ENCODE measurements around the gene APCDD1L.

APCDD1L gene

DNA sequence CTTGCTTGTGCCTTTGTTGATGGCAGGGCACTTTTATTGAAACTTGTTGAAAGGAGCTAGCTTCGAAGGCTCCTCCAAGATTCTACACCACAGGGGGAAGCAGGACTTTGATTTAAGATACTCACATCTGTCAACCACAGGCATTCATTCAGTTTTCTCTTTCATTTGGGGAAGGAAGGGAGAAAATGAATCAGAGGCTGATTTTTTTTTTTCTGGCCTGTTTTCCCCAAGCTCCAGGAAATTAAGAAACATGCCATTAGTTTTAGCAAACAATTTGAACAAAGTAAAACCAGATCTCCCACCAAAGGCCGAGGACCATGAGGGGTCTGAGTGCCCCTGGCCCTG, 8.7 kb upstream of the APCDD1L start:
- no peak for DNase-seq (ENCODE audit: low spot score)
- in situ Hi-C loops (cut with MboI; ENCODE audit: low pct_unique_long_range_greater_than_20kb, low sequenced_read_pairs, unreplicated experiment): no loop called here
- TF ChIP-seq, protein P1, sequence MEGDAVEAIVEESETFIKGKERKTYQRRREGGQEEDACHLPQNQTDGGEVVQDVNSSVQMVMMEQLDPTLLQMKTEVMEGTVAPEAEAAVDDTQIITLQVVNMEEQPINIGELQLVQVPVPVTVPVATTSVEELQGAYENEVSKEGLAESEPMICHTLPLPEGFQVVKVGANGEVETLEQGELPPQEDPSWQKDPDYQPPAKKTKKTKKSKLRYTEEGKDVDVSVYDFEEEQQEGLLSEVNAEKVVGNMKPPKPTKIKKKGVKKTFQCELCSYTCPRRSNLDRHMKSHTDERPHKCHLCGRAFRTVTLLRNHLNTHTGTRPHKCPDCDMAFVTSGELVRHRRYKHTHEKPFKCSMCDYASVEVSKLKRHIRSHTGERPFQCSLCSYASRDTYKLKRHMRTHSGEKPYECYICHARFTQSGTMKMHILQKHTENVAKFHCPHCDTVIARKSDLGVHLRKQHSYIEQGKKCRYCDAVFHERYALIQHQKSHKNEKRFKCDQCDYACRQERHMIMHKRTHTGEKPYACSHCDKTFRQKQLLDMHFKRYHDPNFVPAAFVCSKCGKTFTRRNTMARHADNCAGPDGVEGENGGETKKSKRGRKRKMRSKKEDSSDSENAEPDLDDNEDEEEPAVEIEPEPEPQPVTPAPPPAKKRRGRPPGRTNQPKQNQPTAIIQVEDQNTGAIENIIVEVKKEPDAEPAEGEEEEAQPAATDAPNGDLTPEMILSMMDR (IDR thresholded peaks at IDR 0.05; ENCODE audit: extremely low read depth, insufficient read depth, missing control alignments): no peak

DNA sequence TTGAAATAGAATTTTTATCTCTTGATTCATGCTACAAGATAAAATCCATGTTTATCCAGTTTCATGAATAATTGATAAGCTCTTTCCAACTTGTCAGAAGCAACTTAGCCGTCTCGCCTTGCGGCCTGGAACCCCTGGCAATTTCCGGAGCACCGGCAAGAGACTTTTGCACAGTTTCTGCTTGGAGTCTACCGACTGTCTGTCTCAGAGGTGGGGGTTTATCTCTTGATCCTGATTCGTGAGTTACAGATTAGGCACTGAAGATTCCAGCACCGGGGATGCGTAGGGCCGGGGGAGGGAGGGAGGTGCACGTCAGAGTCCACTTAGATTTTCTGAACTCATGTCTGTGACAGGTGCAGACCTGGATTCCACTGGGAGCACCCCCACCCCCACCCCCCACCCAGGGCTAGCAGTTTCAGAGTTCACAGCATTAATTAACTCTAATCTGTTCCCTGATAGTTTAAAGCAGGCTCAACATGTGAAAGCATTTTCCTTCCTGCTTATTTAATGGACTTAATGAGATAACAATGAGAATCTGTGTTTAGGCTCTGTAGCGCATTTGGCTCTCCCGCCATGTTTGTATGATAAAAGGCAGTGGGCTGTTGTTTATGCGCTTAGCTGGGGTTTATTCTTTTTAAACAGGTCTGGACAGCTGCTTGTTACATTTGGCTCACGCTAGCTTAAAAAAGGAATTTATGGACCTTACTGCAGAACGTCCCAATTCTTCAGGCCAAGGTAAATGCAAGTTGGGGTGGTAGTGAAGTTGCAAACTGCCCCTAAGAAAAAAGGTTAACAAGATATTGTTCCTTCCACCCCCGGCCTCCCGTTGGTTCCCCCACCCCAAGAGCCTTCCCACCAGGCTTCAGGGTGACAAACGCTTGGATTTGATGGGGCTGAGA, 8.1 kb upstream of the APCDD1L start:
- in situ Hi-C loops (cut with MboI; ENCODE audit: low pct_unique_long_range_greater_than_20kb, low sequenced_read_pairs, unreplicated experiment): no loop called here
- TF ChIP-seq, protein P1 (IDR thresholded peaks at IDR 0.05; ENCODE audit: extremely low read depth, insufficient read depth, missing control alignments): no peak
- DNase-seq (ENCODE audit: low spot score): no peak

DNA sequence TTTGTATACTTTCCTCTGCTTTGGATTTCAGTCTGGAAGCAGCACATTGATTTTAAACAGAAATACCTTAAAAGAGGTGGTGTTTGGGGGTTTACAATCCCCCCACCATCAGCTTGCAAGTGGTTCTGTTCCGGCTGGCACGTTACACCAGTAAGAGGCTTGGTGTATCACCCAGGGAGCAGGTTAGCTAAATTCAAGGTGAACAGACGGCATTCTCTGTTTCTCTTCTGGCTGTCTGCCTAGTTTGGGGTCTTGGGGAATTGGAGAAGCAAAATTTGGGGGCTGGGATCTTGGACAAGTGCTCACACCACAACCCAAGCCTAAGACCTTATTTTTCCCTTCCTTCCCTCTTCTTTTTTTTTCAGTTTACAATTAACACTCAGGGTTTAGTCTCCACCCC, 7.5 kb upstream of the APCDD1L start:
- TF ChIP-seq, protein P1 (IDR thresholded peaks at IDR 0.05; ENCODE audit: extremely low read depth, insufficient read depth, missing control alignments): no peak

DNA sequence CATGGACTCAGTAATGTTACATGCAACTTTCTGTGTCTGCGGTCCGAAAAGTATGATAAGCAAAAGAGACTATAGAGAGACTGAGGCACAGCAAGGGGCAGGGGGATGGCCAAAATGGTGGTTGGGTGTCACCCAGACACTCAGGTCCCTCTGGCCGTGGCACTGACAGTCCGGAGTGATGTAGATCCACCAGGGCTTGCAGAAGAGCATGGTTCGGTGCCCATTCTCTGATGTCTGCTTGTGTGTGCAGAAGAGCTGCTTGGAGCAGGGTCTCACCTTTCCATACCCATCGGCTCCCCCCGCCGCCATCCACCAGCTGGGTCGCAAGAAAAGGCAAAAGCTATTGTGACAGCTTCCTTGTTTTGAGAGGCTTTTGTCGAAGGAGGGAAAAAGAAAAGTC, 6.6 kb upstream of the APCDD1L start:
- TF ChIP-seq, protein P1 (IDR thresholded peaks at IDR 0.05; ENCODE audit: extremely low read depth, insufficient read depth, missing control alignments): no peak
- no peak for DNase-seq (ENCODE audit: low spot score)
- in situ Hi-C loops (cut with MboI; ENCODE audit: low pct_unique_long_range_greater_than_20kb, low sequenced_read_pairs, unreplicated experiment): no loop called here

More for the DNA sequence above, 7.5 kb upstream of the APCDD1L start:
- in situ Hi-C loops (cut with MboI; ENCODE audit: low pct_unique_long_range_greater_than_20kb, low sequenced_read_pairs, unreplicated experiment): no loop called here
- DNase-seq (ENCODE audit: low spot score): no peak

DNA sequence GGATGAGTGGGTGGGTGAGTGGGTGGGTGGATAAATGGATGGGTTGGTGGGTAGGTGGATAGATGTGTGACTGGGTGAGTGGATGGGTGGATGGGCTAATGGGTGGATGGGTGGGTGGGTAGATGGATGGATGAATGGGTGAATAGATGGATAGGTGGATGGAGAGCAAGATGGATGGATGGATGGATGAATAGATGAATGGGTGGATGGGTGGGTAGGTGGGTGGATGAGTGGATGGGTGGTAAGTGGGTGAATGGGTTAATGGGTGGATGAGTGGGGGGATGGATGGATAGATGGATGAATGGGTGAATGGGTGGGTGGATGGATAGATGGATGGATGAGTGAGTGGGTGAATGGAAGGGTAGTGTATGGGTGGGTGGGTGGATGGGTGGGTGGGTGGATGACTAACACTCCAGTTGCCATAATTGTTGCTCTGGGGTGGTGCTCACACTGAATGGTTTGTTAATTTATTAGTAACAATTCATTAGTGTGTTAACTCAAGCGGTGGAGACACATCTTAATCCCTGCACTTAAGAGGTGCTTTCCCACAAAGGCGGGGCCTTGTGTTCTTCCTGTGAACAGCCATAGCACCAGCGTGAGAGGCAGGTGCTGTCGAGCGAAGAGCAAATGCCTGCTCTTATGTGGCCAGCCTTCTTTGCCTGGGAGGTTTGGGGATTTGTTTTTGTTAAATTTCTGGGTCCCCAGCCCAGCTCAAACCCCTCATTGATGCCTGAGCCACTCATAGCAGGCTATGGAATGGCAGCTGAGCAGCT, 4.9 kb upstream of the APCDD1L start:
- DNase-seq (ENCODE audit: low spot score): no peak
- in situ Hi-C loops (cut with MboI; ENCODE audit: low pct_unique_long_range_greater_than_20kb, low sequenced_read_pairs, unreplicated experiment): no loop called here
- TF ChIP-seq, protein P1 (IDR thresholded peaks at IDR 0.05; ENCODE audit: extremely low read depth, insufficient read depth, missing control alignments): no peak

DNA sequence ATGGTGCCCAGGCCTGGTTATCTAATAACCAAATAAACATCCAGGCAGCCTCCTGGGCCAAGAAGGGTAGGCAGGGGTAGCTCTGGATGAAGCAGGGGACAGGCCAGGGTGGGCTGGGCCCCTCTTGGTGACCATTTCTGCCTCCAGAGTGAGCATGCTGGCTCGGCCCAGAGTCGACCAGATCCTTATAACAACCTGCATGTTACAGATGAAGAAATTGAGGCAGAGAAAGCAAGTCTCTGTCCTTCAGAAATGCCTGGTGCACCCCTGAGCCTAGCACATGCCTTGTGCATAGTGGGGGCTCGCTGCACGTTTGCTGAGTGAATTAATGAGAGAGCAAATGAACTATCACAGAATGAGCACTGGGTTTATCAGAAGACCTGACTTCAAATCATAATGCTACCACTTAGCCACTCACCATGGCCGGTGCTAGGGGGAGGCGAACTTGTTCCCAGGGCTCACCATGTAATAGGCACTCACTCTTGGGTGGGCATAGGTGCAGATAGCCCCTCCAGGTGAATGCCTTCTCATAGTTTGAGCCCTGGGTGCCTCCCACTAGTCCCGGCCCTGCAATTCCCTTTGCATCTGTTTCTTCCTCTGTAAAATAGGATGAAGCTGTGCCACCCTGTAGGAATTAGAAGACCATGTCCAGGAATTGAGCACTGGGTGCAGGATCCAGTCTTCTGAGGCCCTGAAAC, 3.8 kb upstream of the APCDD1L start:
- no peak for DNase-seq (ENCODE audit: low spot score)
- TF ChIP-seq, protein P1 (IDR thresholded peaks at IDR 0.05; ENCODE audit: extremely low read depth, insufficient read depth, missing control alignments): no peak
- in situ Hi-C loops (cut with MboI; ENCODE audit: low pct_unique_long_range_greater_than_20kb, low sequenced_read_pairs, unreplicated experiment): no loop called here

All from GM13977 (cell line).